KOPT-K1 (cell line): ENCODE data around the gene LRRN2.
"Not testable (repeated sequence)": the region's sequence is repeated elsewhere in the genome, so short reads cannot be mapped to it uniquely, and the experiment has no call there.

Source experiments
- H3K27ac ChIP-seq: fragments of 200-600 bp; sonication (generic); 2 replicates; pipeline ENCODE4 v1.5.1; 2016; ENCODE audit warnings: antibody characterized with exemption, mild to moderate bottlenecking, low read depth, low read length; ENCODE audit not compliant: poor library complexity, severe bottlenecking
- H3K36me3 ChIP-seq: fragments of 200-600 bp; sonication (generic); 2 replicates; pipeline ENCODE4 v1.5.1; 2017; ENCODE audit warnings: antibody characterized with exemption, mild to moderate bottlenecking, low read length, moderate library complexity; ENCODE audit not compliant: insufficient read depth
- H3K9me3 ChIP-seq: fragments of 200-600 bp; sonication (generic); 2 replicates; pipeline ENCODE4 v1.5.1; 2017; ENCODE audit warnings: antibody characterized with exemption, low read length, mild to moderate bottlenecking; ENCODE audit not compliant: insufficient read depth, poor library complexity, severe bottlenecking

Gene LRRN2

GRCh38 chr1:204685236-204686006 is at the start of gene LRRN2:
LRRN2 (minus strand) TSS chr1:204685738; CDS start chr1:204619992, 65,746 bp downstream.
- H3K36me3 ChIP-seq = no peaks in the 10 kb centered on the region
- H3K27ac ChIP-seq = no peak within 1 kb of the TSS
- H3K9me3 ChIP-seq = no peaks in the 10 kb centered on the region

- Histone ChIP-seq H3K27ac (no peak overlapping the region), H3K9me3 (peaks cover 19% of the 10 kb centered on the region), H3K36me3 (no peaks in the 10 kb centered on the region)
Observed at GRCh38 chr1:204735042-204735441, 49.5 kb upstream of the LRRN2 start.

GRCh38 chr1:204733869-204734596 is 48.5 kb upstream of the LRRN2 start:
- Histone ChIP-seq H3K27ac (no peak overlapping the region), H3K9me3 (peaks cover 17% of the 10 kb centered on the region), H3K36me3 (no peaks in the 10 kb centered on the region)

DNA sequence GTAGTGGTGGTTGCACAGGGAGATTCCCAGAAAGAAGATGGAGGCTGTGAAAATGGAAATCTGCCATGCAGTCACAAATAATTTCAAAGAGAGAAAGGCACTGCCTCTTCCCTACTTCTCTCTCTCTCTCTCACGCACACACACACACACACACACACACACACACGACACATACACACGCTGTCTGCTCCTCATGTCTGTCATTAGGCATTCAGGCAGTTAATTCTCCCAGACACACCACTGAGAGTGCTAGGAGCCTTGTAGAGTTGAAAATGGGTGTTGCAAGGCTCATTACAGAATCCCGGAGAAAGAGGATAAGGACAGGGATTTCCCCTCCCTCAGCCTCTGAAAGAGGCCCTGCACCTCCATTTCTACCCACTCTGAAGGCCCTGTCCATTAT is 47.8 kb upstream of the LRRN2 start:
- H3K27ac ChIP-seq = no peak overlapping the region
- peaks cover 10% of the 10 kb centered on the region for H3K9me3 ChIP-seq
- H3K36me3 ChIP-seq = no peaks in the 10 kb centered on the region

- Histone ChIP-seq H3K27ac (no peak overlapping the region), H3K9me3 (no peaks in the 10 kb centered on the region), H3K36me3 (no peaks in the 10 kb centered on the region)
Observed at GRCh38 chr1:204731985-204732575, 46.5 kb upstream of the LRRN2 start.

DNA sequence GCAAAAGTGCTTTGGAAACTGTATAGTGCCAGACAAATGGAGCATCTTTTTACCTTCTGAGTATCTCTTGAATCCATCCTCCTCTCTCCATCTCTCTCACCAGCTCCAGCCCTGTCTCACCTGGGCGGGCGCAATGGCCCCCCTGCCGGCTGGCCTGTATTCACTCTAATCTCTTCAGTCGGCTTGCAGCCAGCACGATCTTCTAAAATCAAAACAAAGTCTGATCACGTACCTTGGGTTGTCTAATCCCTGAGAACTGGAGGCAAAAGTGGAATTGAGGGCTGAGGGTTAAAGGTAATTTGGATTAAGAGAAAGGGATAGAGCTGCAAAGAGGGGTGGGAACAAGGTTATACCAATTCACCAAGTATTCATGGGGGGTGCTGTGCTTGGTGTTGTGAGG is 46.0 kb upstream of the LRRN2 start:
- no peaks in the 10 kb centered on the region for H3K36me3 ChIP-seq
- H3K27ac ChIP-seq = no peak overlapping the region
- H3K9me3 ChIP-seq = no peaks in the 10 kb centered on the region

- no peak overlapping the region for H3K27ac ChIP-seq
- H3K36me3 ChIP-seq = no peaks in the 10 kb centered on the region
- H3K9me3 ChIP-seq = no peaks in the 10 kb centered on the region
Observed at GRCh38 chr1:204730826-204731459, 45.4 kb upstream of the LRRN2 start.

DNA sequence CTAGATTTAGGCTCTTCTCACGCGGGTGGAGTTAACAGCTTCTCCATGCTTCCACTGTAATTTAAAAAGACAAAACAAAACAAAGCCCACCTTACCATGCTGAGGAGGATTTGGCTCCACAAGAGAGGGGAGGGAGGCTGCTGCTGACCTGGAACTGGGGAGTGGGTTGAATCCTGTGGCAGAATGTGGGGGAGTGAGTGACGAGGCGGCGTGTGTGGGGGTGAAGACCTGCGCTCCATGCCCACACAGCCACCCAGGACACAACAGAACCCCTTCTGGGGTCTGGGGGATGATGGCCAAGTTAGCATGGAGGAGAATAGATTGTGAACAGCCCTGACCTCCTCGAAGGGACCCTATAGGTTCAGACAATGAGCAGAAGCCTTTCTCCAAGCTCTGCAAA is 44.0 kb upstream of the LRRN2 start:
- H3K27ac ChIP-seq = no peak overlapping the region
- H3K36me3 ChIP-seq = no peaks in the 10 kb centered on the region
- H3K9me3 ChIP-seq = no peaks in the 10 kb centered on the region

GRCh38 chr1:204728456-204728855 is 42.9 kb upstream of the LRRN2 start:
- H3K27ac ChIP-seq = no peak overlapping the region
- H3K9me3 ChIP-seq = no peaks in the 10 kb centered on the region
- no peaks in the 10 kb centered on the region for H3K36me3 ChIP-seq

GRCh38 chr1:204728045-204728444 is 42.5 kb upstream of the LRRN2 start:
- H3K27ac ChIP-seq = no peak overlapping the region
- H3K36me3 ChIP-seq = no peaks in the 10 kb centered on the region
- H3K9me3 ChIP-seq = no peaks in the 10 kb centered on the region

DNA sequence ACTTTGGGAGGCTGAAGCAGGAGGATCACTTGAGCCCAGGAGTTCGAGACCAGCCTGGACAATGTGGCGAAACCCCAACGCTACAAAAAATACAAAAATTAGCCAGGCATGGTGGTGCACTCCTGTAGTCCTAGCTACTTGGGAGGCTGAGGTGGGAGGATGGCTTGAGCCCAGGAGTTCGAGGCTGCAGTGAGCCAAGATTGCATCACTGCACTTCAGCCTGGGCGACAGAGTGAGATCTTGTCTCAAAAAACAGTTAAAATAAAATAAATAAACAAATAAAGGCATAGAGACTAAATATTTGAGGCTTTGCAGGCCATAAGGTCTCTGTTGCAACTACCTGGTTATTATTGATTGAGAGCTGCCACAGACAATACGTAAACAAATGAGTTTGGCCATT is 41.9 kb upstream of the LRRN2 start:
- not testable (repeated sequence) for H3K9me3 ChIP-seq, H3K36me3 ChIP-seq, H3K27ac ChIP-seq

DNA sequence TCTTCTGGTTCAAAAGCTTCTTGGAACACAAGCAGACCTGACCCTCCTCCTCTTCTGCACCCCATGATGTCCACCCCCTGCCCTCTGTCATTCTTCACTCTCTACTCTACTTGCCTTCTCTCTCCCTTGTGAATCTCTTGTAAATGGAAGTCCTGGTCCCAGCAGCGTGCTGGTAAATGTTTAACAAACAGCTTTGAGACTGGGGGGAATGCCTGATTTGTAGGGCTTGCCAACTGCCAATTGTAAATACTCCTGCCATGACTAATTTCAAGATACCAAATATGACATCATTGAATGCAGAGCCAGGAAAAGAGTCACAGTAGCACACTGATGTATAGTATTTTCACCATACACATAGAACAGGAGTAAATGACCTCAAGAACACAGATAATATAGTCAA is 40.9 kb upstream of the LRRN2 start:
- H3K27ac ChIP-seq = no peak overlapping the region
- H3K9me3 ChIP-seq = no peaks in the 10 kb centered on the region
- H3K36me3 ChIP-seq = no peaks in the 10 kb centered on the region

DNA sequence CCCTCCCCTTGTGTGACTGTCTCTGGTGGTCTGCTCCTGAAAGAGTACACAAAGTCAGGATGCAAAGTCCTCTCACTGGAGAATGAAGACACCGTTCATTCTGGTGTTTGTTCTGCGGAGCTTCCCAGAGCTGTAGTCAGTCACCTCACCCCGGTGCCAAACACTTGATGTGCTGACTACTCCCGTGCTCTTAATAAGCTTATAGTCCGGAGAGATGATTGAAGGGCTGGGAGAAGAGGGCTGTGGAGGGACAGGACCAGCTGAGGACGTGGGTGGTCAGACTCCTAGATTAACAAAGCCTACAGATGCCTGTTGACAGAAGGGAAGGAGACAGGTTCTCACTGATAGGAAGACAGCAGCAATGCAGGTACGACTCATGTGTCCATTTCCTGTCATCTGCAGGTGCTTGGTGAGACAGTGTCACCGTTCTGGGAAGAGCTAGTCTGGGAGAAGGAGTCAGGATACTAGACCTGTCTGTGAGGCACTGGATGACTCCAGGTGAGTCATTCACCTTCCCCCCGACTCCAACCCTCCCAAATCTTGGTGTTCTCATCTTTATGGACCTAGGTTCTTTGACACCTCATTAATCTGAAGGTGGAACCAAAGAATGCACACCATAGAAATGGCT is 40.4 kb upstream of the LRRN2 start:
- H3K27ac ChIP-seq = no peak overlapping the region
- no peaks in the 10 kb centered on the region for H3K36me3 ChIP-seq
- H3K9me3 ChIP-seq = no peaks in the 10 kb centered on the region

DNA sequence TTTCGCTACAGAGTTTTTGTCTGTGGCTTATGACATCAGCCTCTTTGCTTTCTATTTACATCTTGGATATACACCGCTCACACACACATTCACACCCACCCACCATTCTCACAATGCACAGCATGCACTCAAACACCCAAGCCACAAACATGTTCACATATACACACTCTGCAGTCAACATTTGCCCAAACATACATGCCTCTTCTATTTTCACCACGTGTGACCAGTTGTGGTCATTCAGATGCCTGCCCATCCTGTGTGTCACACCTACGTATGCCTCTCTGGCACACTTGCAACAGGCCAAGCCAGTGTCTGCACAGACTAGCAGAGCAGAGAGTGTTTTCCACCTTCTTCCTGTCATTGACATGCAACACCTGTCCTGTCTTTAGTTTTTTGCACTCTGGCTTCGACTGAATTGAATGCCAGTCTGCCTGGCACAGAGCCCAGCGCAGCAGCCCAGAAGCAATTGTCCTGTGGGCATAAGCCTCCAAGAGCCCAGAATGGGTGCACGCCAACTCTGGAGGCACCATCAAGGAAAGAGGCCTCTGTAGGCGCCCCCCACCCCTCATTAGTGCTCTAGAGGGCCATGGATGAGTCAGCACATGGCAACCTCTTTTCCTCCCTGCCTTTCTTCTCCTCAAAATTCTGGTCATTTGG is 37.7 kb upstream of the LRRN2 start:
- Histone ChIP-seq H3K9me3 (no peaks in the 10 kb centered on the region), H3K27ac (no peak overlapping the region), H3K36me3 (no peaks in the 10 kb centered on the region)
